ENCODE data around the gene ITGBL1. TPM values are rescaled to one million over a fixed set of nuclear protein-coding genes. Genes with fewer than 3 reads are reported as not detected.

Gene ITGBL1
- total RNA-seq, 4 donors from 2014 or later = 1.3 to 3.5 (median 2.4) TPM

- ATAC-seq (ENCODE audit: low FRiP score) = no peak
- TF ChIP-seq, protein P1, sequence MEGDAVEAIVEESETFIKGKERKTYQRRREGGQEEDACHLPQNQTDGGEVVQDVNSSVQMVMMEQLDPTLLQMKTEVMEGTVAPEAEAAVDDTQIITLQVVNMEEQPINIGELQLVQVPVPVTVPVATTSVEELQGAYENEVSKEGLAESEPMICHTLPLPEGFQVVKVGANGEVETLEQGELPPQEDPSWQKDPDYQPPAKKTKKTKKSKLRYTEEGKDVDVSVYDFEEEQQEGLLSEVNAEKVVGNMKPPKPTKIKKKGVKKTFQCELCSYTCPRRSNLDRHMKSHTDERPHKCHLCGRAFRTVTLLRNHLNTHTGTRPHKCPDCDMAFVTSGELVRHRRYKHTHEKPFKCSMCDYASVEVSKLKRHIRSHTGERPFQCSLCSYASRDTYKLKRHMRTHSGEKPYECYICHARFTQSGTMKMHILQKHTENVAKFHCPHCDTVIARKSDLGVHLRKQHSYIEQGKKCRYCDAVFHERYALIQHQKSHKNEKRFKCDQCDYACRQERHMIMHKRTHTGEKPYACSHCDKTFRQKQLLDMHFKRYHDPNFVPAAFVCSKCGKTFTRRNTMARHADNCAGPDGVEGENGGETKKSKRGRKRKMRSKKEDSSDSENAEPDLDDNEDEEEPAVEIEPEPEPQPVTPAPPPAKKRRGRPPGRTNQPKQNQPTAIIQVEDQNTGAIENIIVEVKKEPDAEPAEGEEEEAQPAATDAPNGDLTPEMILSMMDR (IDR thresholded peaks at IDR 0.05) = no peak
- no peak for DNase-seq (ENCODE audit: low spot score)
These were observed 26.9 kb upstream of the ITGBL1 start for GRCh38 chr13:101425623-101426022.

GRCh38 chr13:101429733-101430132 is 22.7 kb upstream of the ITGBL1 start:
- TF ChIP-seq, protein P1 (IDR thresholded peaks at IDR 0.05) = no peak
- ATAC-seq (ENCODE audit: low FRiP score) (no peak), DNase-seq (ENCODE audit: low spot score) (no peak)

GRCh38 chr13:101433895-101434294 is 18.6 kb upstream of the ITGBL1 start:
- no peak for DNase-seq (ENCODE audit: low spot score)
- TF ChIP-seq, protein P1 (IDR thresholded peaks at IDR 0.05) = no peak
- ATAC-seq (ENCODE audit: low FRiP score) = no peak

- DNase-seq (ENCODE audit: low spot score) = no peak
- TF ChIP-seq, protein P1 (IDR thresholded peaks at IDR 0.05) = no peak
- ATAC-seq (ENCODE audit: low FRiP score) = no peak
These were observed 18.0 kb upstream of the ITGBL1 start for GRCh38 chr13:101434486-101434885.

DNA sequence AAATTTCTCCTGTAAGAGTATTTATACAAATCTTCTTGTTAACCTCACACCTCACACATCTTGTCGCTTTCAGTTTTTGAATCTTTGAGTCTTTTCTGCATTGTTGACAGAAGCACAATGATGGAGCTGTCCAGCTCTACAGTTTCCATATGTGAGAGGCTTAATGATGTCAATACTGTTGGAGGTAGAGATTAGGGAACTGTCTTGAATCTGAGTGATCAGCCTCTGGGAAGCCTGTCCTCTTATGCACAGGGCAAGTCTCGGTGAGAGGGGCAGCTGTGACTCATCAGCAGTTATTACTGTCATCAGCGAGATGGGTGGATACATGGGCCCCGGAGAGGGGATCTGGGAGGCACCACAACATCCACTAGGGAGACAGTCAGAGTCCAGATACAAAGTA is 4.6 kb upstream of the ITGBL1 start:
- TF ChIP-seq, protein P1 (IDR thresholded peaks at IDR 0.05) = no peak
- DNase-seq (ENCODE audit: low spot score) (no peak), ATAC-seq (ENCODE audit: low FRiP score) (no peak)

DNA sequence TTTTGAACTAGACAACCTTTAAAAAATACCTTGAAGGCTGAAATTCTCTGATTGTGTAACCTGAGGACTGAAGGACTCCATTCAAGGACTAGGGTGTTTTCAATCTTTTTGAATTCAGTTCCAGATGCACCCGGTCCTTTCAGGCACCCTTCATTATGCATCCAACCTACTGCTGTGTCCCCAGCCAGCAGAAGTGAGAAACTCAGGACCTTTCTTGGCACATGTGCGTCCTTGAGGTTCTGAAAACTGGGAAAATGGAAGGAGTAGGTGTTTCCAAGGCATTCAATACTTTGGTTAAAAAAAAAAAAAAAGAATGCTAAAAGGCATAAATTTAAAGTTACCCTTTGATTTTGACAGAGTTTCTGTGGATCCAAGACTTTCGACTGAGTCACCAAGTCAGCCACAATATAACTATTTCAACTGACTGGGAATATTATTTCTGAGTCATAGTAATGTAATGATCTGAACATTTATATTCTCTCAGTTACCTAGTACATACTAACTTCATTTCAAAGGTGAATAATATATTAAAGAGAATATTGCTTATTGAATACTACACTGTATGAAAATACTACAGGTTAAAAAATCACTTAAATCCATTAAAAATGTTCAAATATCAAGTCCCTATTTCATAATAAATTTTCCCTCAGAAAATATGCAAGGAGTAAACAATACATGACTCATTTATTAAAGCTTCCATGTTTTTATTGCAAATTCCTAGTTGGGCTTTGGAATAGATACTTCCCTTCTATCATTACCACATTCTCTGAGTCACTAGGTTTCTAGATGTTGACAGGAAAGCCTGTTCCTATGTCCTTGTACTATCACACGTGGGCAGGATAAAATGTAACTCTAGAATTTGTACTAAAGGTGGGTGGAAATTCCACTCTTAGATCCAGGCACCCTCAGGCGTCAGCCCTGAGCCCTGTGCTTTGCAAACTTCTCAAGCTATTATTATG is 2.4 kb upstream of the ITGBL1 start:
- ATAC-seq (ENCODE audit: low FRiP score) = peak; percentile 87
- no peak for DNase-seq (ENCODE audit: low spot score)
- TF ChIP-seq, protein P1 (IDR thresholded peaks at IDR 0.05) = no peak

DNA sequence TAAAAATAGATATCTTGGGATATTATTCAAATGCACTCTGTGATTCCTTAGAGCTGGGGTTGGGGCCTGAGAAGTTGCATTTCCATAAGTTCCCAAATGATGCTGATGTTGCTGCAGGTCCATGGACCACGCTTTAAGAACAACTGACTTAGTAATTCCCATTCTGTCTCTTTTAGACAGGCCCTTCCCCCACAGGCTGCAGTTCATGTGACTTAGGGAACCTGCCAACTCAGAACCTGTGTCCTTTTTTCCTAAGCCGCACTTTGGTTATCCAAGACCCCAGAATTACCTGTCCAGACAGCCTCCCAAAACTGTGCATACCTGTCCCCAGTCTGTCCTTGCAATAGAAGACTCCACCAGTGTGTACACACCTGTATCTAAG is 1.7 kb upstream of the ITGBL1 start:
- ATAC-seq (ENCODE audit: low FRiP score) (no peak), DNase-seq (ENCODE audit: low spot score) (no peak)
- TF ChIP-seq, protein P1 (IDR thresholded peaks at IDR 0.05) = no peak
